Right lobe of liver (tissue), 6 donors: ENCODE data around the gene GAREM1. TPM values are rescaled to one million over a fixed set of nuclear protein-coding genes. Genes with fewer than 3 reads are reported as not detected.

Source experiments
- ATAC-seq, 4 donors: fragments of 200-7000 bp; cut with Tn5 transposase; one replicate each; pipeline ENCODE4 v1.9.1; 2020; ENCODE audit warnings: mild to moderate bottlenecking in 4 of 4, moderate library complexity in 4 of 4
- DNase-seq, 3 donors: peaks; one replicate each; pipeline ENCODE4 v3.0.0-alpha.2; 2020
- H3K27ac ChIP-seq, 3 donors: fragments of 200-600 bp; one replicate each; pipeline ENCODE4 v1.8.0; 2022
- H3K27me3 ChIP-seq, 2 donors: fragments of 200-600 bp; one replicate each; pipeline ENCODE4 v1.8.0; 2022
- H3K36me3 ChIP-seq, 4 donors: fragments of 200-600 bp; sonication (generic) in 1 of 4; one replicate each; pipeline versions ENCODE4 v1.5.1 to v1.8.0; 2017 to 2022; ENCODE audit warnings: control low read depth in 1 of 4
- H3K4me1 ChIP-seq, 4 donors: fragments of 200-600 bp; sonication (generic) in 1 of 4; one replicate each; pipeline versions ENCODE4 v1.5.1 to v1.8.0; 2017 to 2022; ENCODE audit warnings: control low read depth in 1 of 4
- H3K4me3 ChIP-seq, 3 donors: fragments of 200-600 bp; one replicate each; pipeline ENCODE4 v1.8.0; 2022
- H3K9me3 ChIP-seq, 4 donors: fragments of 200-600 bp; sonication (generic) in 1 of 4; one replicate each; pipeline versions ENCODE4 v1.5.1 to v1.8.0; 2017 to 2022; ENCODE audit warnings: control low read depth in 1 of 4
- POLR2A ChIP-seq: fragments of 450-650 bp; IDR thresholded peaks from one replicate; pipeline ENCODE4 v1.6.1; 2017; ENCODE audit warnings: antibody characterized with exemption, mild to moderate bottlenecking
- WGBS: methylation state at CpG from one replicate; pipeline ENCODE4 v1.1.6; 2018; ENCODE audit warnings: low coverage, low lambda C conversion rate; ENCODE audit not compliant: insufficient coverage; ENCODE audit errors: missing lambda C conversion rate; 5-methylcytosine and 5-hydroxymethylcytosine counted together
- intact Hi-C, 2 donors: fragments of 100-400 bp; cut with DNase I; formaldehyde crosslinking; loops; one replicate each; pipeline versions ENCODE4 v1.11.2 to v1.14.1; 2022
- total RNA-seq, 6 experiments: library from RNA; depleted of rRNA in 2 of 6; stranded (reverse); fragments of >200 nt in 2 of 6; fragmentation: NEBNext Ultra II Directional in 3 of 6; extraction: Animal tissue kit (Norgen Biotek cat#: 25700) in 3 of 6; gene quantifications; one replicate each; pipeline versions ENCODE4 v1.1.0 to v1.2.4, GENCODE V29; 2016 to 2023
- TF ChIP-seq, protein P1 (sequence below), 4 donors: fragments of 200-600 bp in 3 of 4; fragments of 450-650 bp in 1 of 4; IDR thresholded peaks; one replicate each; pipeline versions ENCODE4 v1.5.1 to v1.8.0; 2016 to 2022; ENCODE audit warnings: antibody characterized with exemption in 4 of 4, mild to moderate bottlenecking in 2 of 4
- donor health status: DM: no; HTN: yes; CAD: no.
- donor health status: DM: no; HTN: no; CAD: no.
- donor health status: DM: no; HTN: no; CAD: no.
- donor health status: DM: no; HTN: yes; CAD: no.
- donor health status: DM: no; HTN: yes; CAD: no.

Gene GAREM1
- total RNA-seq, 6 experiments from 2014 or later = 5.5 to 11.3 (median 6.6) TPM

DNA sequence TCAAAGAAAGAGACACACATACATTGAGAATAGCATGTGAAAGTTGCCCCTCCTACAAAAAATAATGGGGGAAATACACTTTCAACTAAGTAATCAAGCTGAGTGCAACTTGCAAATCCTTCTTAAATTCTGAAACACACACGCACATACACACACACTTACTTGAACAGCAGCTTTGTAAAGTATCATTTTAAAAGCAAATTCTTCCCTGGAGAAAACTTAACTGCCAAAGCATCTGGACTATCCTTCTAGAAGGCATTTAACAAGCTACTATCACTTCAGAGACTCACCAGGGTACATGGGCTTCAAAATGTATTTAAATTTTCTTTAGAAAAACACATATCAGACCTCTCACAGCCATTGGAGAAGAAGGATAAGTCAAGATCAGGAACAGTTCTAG is 15.3 kb downstream of the GAREM1 start:
- 67% methylated on average over 1 of the region's 1 CpG for WGBS
- ATAC-seq = no peak
- no peak overlapping the region for H3K27ac ChIP-seq
- peaks cover 0 to 29% (median 12%) of the 10 kb centered on the region in 4 donors for H3K4me1 ChIP-seq
- H3K27me3 ChIP-seq = no peaks in the 10 kb centered on the region
- H3K36me3 ChIP-seq = no peaks in the 10 kb centered on the region
- TF ChIP-seq, protein P1, sequence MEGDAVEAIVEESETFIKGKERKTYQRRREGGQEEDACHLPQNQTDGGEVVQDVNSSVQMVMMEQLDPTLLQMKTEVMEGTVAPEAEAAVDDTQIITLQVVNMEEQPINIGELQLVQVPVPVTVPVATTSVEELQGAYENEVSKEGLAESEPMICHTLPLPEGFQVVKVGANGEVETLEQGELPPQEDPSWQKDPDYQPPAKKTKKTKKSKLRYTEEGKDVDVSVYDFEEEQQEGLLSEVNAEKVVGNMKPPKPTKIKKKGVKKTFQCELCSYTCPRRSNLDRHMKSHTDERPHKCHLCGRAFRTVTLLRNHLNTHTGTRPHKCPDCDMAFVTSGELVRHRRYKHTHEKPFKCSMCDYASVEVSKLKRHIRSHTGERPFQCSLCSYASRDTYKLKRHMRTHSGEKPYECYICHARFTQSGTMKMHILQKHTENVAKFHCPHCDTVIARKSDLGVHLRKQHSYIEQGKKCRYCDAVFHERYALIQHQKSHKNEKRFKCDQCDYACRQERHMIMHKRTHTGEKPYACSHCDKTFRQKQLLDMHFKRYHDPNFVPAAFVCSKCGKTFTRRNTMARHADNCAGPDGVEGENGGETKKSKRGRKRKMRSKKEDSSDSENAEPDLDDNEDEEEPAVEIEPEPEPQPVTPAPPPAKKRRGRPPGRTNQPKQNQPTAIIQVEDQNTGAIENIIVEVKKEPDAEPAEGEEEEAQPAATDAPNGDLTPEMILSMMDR (IDR thresholded peaks at IDR 0.05) = no peak
- TF ChIP-seq POLR2A = no peak
- no peak overlapping the region for H3K4me3 ChIP-seq
- intact Hi-C loops = no loop called here
- no peaks in the 10 kb centered on the region for H3K9me3 ChIP-seq
- no peak for DNase-seq

DNA sequence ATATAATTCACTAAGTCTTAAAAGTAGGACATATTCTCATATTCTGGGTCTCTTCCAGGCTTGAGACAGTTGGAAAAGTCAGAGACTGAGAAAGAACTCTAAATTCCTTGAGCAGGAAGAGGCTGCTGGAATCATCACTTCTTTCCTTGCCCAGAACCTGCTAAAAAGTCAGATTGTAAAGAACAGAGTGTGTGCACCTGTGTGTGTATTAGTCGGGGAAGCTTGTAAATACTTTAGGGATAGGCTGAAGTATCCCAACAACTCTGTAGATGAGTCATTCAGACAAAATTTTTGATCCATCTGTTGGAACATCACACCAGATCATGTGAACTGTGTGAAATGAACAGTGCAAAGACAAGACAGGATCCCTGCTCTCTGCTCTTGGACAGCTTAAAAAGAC is 16.1 kb downstream of the GAREM1 start:
- no peak for TF ChIP-seq POLR2A
- TF ChIP-seq, protein P1 (IDR thresholded peaks at IDR 0.05) = no peak
- ATAC-seq (peak in 1 of 4 donors; percentile 68), DNase-seq (no peak)
- Histone ChIP-seq H3K9me3 (no peaks in the 10 kb centered on the region), H3K36me3 (no peaks in the 10 kb centered on the region), H3K27ac (no peak overlapping the region), H3K27me3 (no peaks in the 10 kb centered on the region), H3K4me1 (peaks cover 0 to 29% (median 8%) of the 10 kb centered on the region in 4 donors), H3K4me3 (no peak overlapping the region)
- intact Hi-C loops = no loop called here
- WGBS = 29% methylated on average over 1 of the region's 1 CpG

DNA sequence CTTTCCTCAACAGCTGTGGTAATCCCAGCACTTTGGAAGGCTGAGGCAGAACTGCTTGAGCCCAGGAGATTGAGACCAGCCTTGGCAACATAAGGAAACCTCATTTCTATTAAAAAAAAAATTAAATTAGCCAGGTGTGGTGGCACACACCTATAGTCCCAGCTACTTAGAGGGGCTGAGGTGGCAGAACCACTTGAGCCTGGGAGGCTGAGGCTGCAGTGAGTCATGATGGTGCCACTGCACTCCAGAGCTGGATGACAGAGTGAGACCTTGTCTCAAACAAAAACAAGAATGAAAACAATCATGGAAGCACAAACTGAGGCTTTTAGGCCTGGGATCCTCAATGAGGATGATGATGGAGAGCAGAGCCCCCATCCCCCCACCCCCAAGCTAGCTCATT is 19.8 kb downstream of the GAREM1 start:
- no peaks in the 10 kb centered on the region for H3K36me3 ChIP-seq
- H3K4me3 ChIP-seq = no peak overlapping the region
- TF ChIP-seq POLR2A = no peak
- TF ChIP-seq, protein P1 (IDR thresholded peaks at IDR 0.05) = no peak
- no peak overlapping the region for H3K27ac ChIP-seq
- DNase-seq (no peak), ATAC-seq (peak in 1 of 4 donors; percentile 19)
- no peaks in the 10 kb centered on the region for H3K27me3 ChIP-seq
- no peaks in the 10 kb centered on the region for H3K9me3 ChIP-seq
- H3K4me1 ChIP-seq = peaks cover 0 to 27% (median 4%) of the 10 kb centered on the region in 4 donors
- intact Hi-C loops = no loop called here

DNA sequence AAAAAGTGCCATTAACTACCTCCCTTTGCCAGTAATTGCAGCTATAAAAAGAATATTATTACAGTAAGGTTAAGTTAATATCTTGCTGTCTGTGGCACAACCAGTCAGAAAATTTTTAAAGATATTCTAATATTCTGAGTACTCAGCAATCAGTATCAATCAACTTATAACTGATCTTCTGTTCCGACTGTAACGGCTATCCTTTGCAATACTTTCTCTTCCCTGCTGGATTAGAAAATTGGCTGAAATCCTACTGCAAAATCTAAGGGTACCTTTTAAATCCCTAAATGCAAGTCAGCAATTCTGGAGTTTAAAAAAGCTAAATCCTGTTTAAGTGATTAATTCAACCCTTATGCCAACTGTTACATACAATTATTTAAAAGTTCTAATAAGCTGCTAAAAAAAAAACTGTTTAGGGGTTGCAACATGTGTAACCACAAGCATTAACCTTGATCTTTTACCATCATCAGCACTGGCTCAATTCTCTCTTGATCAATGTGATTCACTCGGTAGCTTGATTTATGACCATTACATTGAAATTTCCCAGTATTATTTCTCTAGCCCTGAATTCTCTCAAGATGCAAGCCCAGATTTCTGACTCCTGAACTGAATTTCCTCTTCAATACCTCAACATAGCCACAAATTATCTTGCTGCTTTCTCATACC is 20.5 kb downstream of the GAREM1 start:
- Histone ChIP-seq H3K36me3 (no peaks in the 10 kb centered on the region), H3K4me1 (peaks cover 0 to 27% (median 4%) of the 10 kb centered on the region in 4 donors), H3K9me3 (no peaks in the 10 kb centered on the region), H3K27ac (peak overlapping the region in 1 of 3 donors; percentile 49), H3K27me3 (no peaks in the 10 kb centered on the region), H3K4me3 (peak overlapping the region in 2 of 3 donors; percentile 14 to 23)
- intact Hi-C loops = no loop called here
- ATAC-seq (peak; percentile 64 to 84 (median 74)), DNase-seq (no peak)
- 32% methylated on average over 3 of the region's 3 CpGs for WGBS
- TF ChIP-seq, protein P1 (IDR thresholded peaks at IDR 0.05) = peak in 1 of 4 donors; percentile 2
- no peak for TF ChIP-seq POLR2A
